A673 (cell line): ENCODE results near the gene ACTR6. TPM values are rescaled to one million over a fixed set of nuclear protein-coding genes. Genes with fewer than 3 reads are reported as not detected.
A peak's percentile ranks its signal among the peaks of the same experiment; 100 is the strongest.

Experiments used
- Bru-seq: library from RNA; stranded (reverse); fragments of 400-500 nt; gene quantifications from one replicate; lab custom pipeline; 2021; lab: Mats Ljungman, UMichigan
- BruChase-seq, 2 experiments: library from RNA; stranded (reverse); fragments of 400-500 nt; gene quantifications; one replicate each; lab custom pipeline; 2021; lab: Mats Ljungman, UMichigan
- BruUV-seq: library from RNA; stranded (reverse); fragments of 400-500 nt; replicated peaks from 2 replicates; lab custom pipeline; 2021; lab: Mats Ljungman, UMichigan
- CTCF ChIA-PET: fragments of 300-600 bp; sonication (Branson Sonifier 250); formaldehyde crosslinking; loops from one replicate; lab custom pipeline; 2022; ENCODE audit warnings: antibody characterized with exemption; lab: Charles Lee
- POLR2A ChIA-PET: fragments of 300-600 bp; sonication (Branson Sonifier 250); formaldehyde crosslinking; loops from one replicate; lab custom pipeline; 2022; ENCODE audit warnings: antibody characterized with exemption; ENCODE audit not compliant: low non-redundant PET; lab: Charles Lee
- DNase-seq: peaks from one replicate; pipeline ENCODE4 v3.0.0-alpha.2; 2015; ENCODE audit warnings: low spot score
- H3K27ac ChIP-seq: fragments of 200-600 bp; sonication (generic); 2 replicates; pipeline ENCODE4 v1.5.1; 2016; ENCODE audit warnings: mixed run types, low read depth, mild to moderate bottlenecking, mixed read lengths, antibody characterized with exemption, low read length; ENCODE audit not compliant: poor library complexity, severe bottlenecking
- H3K27me3 ChIP-seq: fragments of 200-600 bp; sonication (generic); replicated peaks from 2 replicates; pipeline ENCODE4 v1.6.1; 2017; ENCODE audit warnings: mixed run types, low read depth, mild to moderate bottlenecking, mixed read lengths, antibody characterized with exemption, low read length; ENCODE audit not compliant: insufficient read depth, poor library complexity
- H3K36me3 ChIP-seq: fragments of 200-600 bp; sonication (generic); 2 replicates; pipeline ENCODE4 v1.6.1; 2016; ENCODE audit warnings: mixed run types, mild to moderate bottlenecking, mixed read lengths, antibody characterized with exemption, low read length; ENCODE audit not compliant: insufficient read depth, poor library complexity, severe bottlenecking
- H3K4me1 ChIP-seq: fragments of 200-600 bp; sonication (generic); 2 replicates; pipeline ENCODE4 v1.6.1; 2017; ENCODE audit warnings: mixed run types, mild to moderate bottlenecking, mixed read lengths, antibody characterized with exemption, low read length; ENCODE audit not compliant: insufficient read depth, poor library complexity, severe bottlenecking
- H3K4me3 ChIP-seq: fragments of 200-600 bp; sonication (generic); 2 replicates; pipeline ENCODE4 v1.5.1; 2016; ENCODE audit warnings: low read depth, mixed run types, mild to moderate bottlenecking, mixed read lengths, low read length; ENCODE audit not compliant: poor library complexity, severe bottlenecking
- H3K9me3 ChIP-seq: fragments of 200-600 bp; sonication (generic); 2 replicates; pipeline ENCODE4 v1.6.1; 2016; ENCODE audit warnings: mixed run types, low read depth, mild to moderate bottlenecking, mixed read lengths, antibody characterized with exemption, low read length; ENCODE audit not compliant: poor library complexity, severe bottlenecking
- CTCF ChIP-seq: fragments of 300-800, 200-600 bp; sonication (generic); conservative IDR thresholded peaks from 2 replicates; pipeline ENCODE4 v1.5.1; 2017; ENCODE audit warnings: low read depth, mild to moderate bottlenecking, antibody characterized with exemption, low read length, moderate library complexity, mixed read lengths
- EZH2 ChIP-seq: fragments of 200-600 bp; sonication (generic); IDR thresholded peaks from 2 replicates; pipeline ENCODE4 v1.6.1; 2017; ENCODE audit warnings: borderline replicate concordance, low read depth, mild to moderate bottlenecking, mixed read lengths, antibody characterized with exemption, low read length; ENCODE audit not compliant: poor library complexity, severe bottlenecking
- intact Hi-C: fragments of 100-400 bp; cut with micrococcal nuclease; formaldehyde crosslinking; loops from one replicate; pipeline ENCODE4 v1.10.0; 2022; ENCODE audit not compliant: unreplicated experiment
- long read RNA-seq: library from polyadenylated mRNA; stranded (forward); transcript quantifications from one replicate; pipeline ENCODE4 v2.0.0, GENCODE V29; 2022
- total RNA-seq: library from RNA; stranded (reverse); gene quantifications from 2 replicates; pipeline ENCODE4 v1.2.3, GENCODE V29; 2021

ACTR6 gene
- 36.0 and 39.7 TPM in 2 replicates for total RNA-seq
- percentile 75 among the genes with signal in this experiment for Bru-seq, nascent RNA
- BruChase-seq, experiment 1, labeled RNA remaining after a 2-hour chase = percentile 68 among the genes with signal in this experiment
- percentile 75 among the genes with signal in this experiment for BruChase-seq, experiment 2, labeled RNA remaining after a 6-hour chase
- long read RNA-seq, transcript ACTR6-204 (11 exons, 1,747 nt) = minor isoform, 5 of 108 reads
- long read RNA-seq, transcript ACTR6-201 (11 exons, 2,464 nt) = major isoform, 85 of 108 reads
- long read RNA-seq, partial matches to known transcripts = 3 of 108 reads
- long read RNA-seq, other reads (novel, unspliced or antisense) = 12 of 108 reads

GRCh38 chr12:100200463-100201181 lies at the start of gene ACTR6:
TSS of gene ACTR6 (plus strand) at chr12:100200815. CDS start at chr12:100200852, 37 bp downstream.
- Histone ChIP-seq H3K27ac (peak within 1 kb of the TSS; percentile 71), H3K4me1 (peaks cover 3% of the 10 kb centered on the region), H3K36me3 (no peaks in the 10 kb centered on the region), H3K9me3 (no peaks in the 10 kb centered on the region), H3K27me3 (no peaks in the 10 kb centered on the region), H3K4me3 (peak within 1 kb of the TSS; percentile 86)
- peak; percentile 98 for DNase-seq
- ChIA-PET CTCF (interaction anchor here (0.5 to 1.1 kb wide), 4 partner anchors 46 to 1144 kb away, joined by 4 read pairs; no protein-coding TSS in a partner anchor), POLR2A (interaction anchor here (0.5 kb wide), 1 partner anchor 148 kb away, joined by 5 read pairs; no protein-coding TSS in a partner anchor)
- TF ChIP-seq CTCF (0 out of 2 replicates have a peak, but pooled peaks have one; percentile 22), EZH2 (no peak)
- BruUV-seq = TSS peak; percentile 91
- intact Hi-C loops = loop anchor here (5.0 kb wide), 1 partner anchor 73 kb away; no protein-coding TSS in a partner anchor

GRCh38 chr12:100151769-100152168 lies 48.8 kb upstream of the ACTR6 start:
- BruUV-seq = no TSS peak
- H3K4me3 ChIP-seq = no peak overlapping the region

More at GRCh38 chr12:100151769-100152168, 48.8 kb upstream of the ACTR6 start:
- Histone ChIP-seq H3K27ac (no peak overlapping the region), H3K36me3 (no peaks in the 10 kb centered on the region), H3K27me3 (no peaks in the 10 kb centered on the region), H3K4me1 (no peaks in the 10 kb centered on the region), H3K9me3 (no peaks in the 10 kb centered on the region)
- TF ChIP-seq EZH2 (no peak), CTCF (no peak)
- CTCF ChIA-PET = interaction anchor here (0.6 kb wide), 1 partner anchor 48 kb away, joined by 7 read pairs; no protein-coding TSS in a partner anchor
- POLR2A ChIA-PET = no interaction called here
- no peak for DNase-seq
- intact Hi-C loops = no loop called here
